Esophagus squamous epithelium (tissue), 5 donors: ENCODE data around the gene TUBA4B. TPM values are rescaled to one million over a fixed set of nuclear protein-coding genes. Genes with fewer than 3 reads are reported as not detected.

Source experiments
- DNase-seq: peaks from one replicate; lab custom pipeline; 2025; lab: John Stamatoyannopoulos, UW
- H3K27ac ChIP-seq, 4 donors: fragments of 200-600 bp; sonication (generic); one replicate each; pipeline ENCODE4 v1.5.1; 2016 to 2019; ENCODE audit warnings: mild to moderate bottlenecking in 1 of 4
- H3K27me3 ChIP-seq, 4 donors: fragments of 200-600 bp; sonication (generic); 1 replicate in 3 of 4; 2 replicates in 1 of 4; pipeline versions ENCODE4 v1.5.1 to v1.6.0; 2017 to 2021; ENCODE audit warnings: antibody characterized with exemption in 1 of 4
- H3K36me3 ChIP-seq, 3 donors: fragments of 200-600 bp; sonication (generic); one replicate each; pipeline ENCODE4 v1.5.1; 2016 to 2019
- H3K4me1 ChIP-seq, 3 donors: fragments of 200-600 bp; sonication (generic); one replicate each; pipeline ENCODE4 v1.5.1; 2017 to 2019
- H3K4me3 ChIP-seq, 4 donors: fragments of 200-600 bp; sonication (generic); 1 replicate in 3 of 4; 2 replicates in 1 of 4; pipeline ENCODE4 v1.5.1; 2016 to 2019; ENCODE audit warnings: mild to moderate bottlenecking in 2 of 4, moderate library complexity in 1 of 4
- H3K9me3 ChIP-seq, 3 donors: fragments of 200-600 bp; sonication (generic); one replicate each; pipeline ENCODE4 v1.5.1; 2016 to 2019
- CTCF ChIP-seq, 6 experiments: fragments of 450-650 bp in 4 of 6; fragments of 200-600 bp in 2 of 6; sonication (generic) in 2 of 6; IDR thresholded peaks; one replicate each; pipeline ENCODE4 v1.5.1; 2016 to 2019; ENCODE audit warnings: antibody characterized with exemption in 6 of 6, mild to moderate bottlenecking in 4 of 6, moderate library complexity in 4 of 6
- POLR2A ChIP-seq, 4 donors: fragments of 450-650 bp; IDR thresholded peaks; one replicate each; pipeline ENCODE4 v1.6.1; 2017; ENCODE audit warnings: antibody characterized with exemption in 4 of 4, mild to moderate bottlenecking in 4 of 4, moderate library complexity in 3 of 4
- WGBS, 2 donors: methylation state at CpG; one replicate each; pipeline ENCODE4 v1.1.5; 2018; 5-methylcytosine and 5-hydroxymethylcytosine counted together
- intact Hi-C: fragments of 100-400 bp; cut with DNase I; formaldehyde crosslinking; loops from one replicate; pipeline ENCODE4 v1.15.0; 2022
- total RNA-seq, 4 donors: library from RNA; depleted of rRNA; stranded (reverse); fragments of >200 nt; gene quantifications; one replicate each; pipeline ENCODE4 v1.1.0, GENCODE V29; 2016
- donor health status: DM: yes; HTN: yes; CAD: no.

The TUBA4B gene
- total RNA-seq, 4 donors from 2014 or later: not detected

DNA sequence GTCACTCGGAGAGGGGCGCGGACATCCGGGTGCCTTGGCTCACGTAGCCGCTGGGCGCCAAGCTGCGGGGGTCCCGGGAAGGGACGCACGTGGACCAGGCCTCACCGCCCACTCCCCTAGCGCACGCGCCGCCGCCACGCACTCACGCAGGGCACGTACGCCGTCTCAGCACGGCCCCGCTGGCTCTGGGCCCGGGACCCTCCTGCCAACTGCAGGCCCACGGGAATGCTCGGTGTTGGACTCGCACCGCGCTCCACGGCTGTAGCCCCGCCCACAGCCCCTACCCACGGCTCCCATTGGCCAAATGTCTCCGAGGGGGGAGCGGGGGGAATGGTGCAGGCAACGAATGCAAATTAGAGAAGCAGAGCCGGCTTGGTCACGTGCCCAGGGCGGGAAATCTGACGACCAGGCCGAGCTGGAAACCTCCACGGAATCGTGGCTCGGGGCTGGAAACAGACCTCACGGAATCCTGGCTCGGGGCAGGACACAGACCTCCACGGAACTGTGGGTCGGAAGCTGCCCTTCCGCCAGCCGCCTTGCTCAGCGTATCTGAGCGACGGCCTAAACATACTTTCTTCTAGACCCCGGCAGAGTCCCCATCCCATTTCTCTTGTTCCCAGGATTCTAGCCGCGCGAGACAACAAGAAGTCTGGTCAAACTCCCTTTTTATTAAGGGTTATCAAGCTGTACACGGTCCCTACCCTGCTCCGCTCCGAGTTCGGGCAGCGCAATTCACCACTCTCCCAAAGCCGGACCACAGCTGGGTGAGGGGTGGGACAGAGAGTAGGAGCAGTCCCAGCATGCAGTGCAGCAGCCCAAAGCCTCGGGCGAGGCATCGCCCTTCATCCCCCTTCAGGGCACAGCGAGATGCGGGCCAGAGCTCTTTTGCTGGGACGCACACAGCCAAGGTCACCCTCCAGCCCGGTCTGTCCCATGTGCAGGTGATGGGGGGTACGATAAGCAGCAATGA is 34.0 kb upstream of the TUBA4B start, which contains the start of gene ABCB6:
TSS of gene ABCB6 (minus strand) at position 227 of the 970 bp plus-strand sequence. CDS start 285 bp downstream, outside the sequence.
- peaks cover 21 to 46% (median 29%) of the 10 kb centered on the region in 3 donors for H3K4me1 ChIP-seq
- no peaks in the 10 kb centered on the region for H3K27me3 ChIP-seq
- H3K36me3 ChIP-seq: peaks cover 41 to 75% (median 44%) of the 10 kb centered on the region in 3 donors
- H3K27ac ChIP-seq: peak within 1 kb of the TSS; percentile 88 to 98 (median 95)
- peak; percentile 71 for DNase-seq
- intact Hi-C loops: loop anchor here (10.0 kb wide), 1 partner anchor 54 kb away; the partner anchor contains the start of gene NHEJ1
- H3K9me3 ChIP-seq: no peaks in the 10 kb centered on the region
- H3K4me3 ChIP-seq: peak within 1 kb of the TSS; percentile 47 to 77 (median 65)
- 6 to 34% methylated on average over 19 to 20 of the region's 71 CpGs for WGBS, 2 donors
- TF ChIP-seq CTCF (IDR thresholded peaks at IDR 0.05): no peak
- peak in 2 of 4 donors; percentile 20 to 74 for TF ChIP-seq POLR2A (IDR thresholded peaks at IDR 0.05)

GRCh38 chr2:219219784-219220532 is 33.1 kb upstream of the TUBA4B start:
- H3K9me3 ChIP-seq: no peaks in the 10 kb centered on the region
- H3K27me3 ChIP-seq: no peaks in the 10 kb centered on the region
- H3K27ac ChIP-seq: peak overlapping the region in 2 of 4 donors; percentile 93 to 98
- no peak for DNase-seq
- no peak overlapping the region for H3K4me3 ChIP-seq
- 80 to 85% methylated on average over 14 to 15 of the region's 18 CpGs for WGBS, 2 donors
- peaks cover 42 to 75% (median 50%) of the 10 kb centered on the region in 3 donors for H3K36me3 ChIP-seq
- intact Hi-C loops: loop anchor here (10.0 kb wide), 1 partner anchor 55 kb away; the partner anchor contains the start of gene NHEJ1
- peaks cover 21 to 46% (median 29%) of the 10 kb centered on the region in 3 donors for H3K4me1 ChIP-seq
- TF ChIP-seq POLR2A (IDR thresholded peaks at IDR 0.05) (no peak), CTCF (IDR thresholded peaks at IDR 0.05) (no peak)

DNA sequence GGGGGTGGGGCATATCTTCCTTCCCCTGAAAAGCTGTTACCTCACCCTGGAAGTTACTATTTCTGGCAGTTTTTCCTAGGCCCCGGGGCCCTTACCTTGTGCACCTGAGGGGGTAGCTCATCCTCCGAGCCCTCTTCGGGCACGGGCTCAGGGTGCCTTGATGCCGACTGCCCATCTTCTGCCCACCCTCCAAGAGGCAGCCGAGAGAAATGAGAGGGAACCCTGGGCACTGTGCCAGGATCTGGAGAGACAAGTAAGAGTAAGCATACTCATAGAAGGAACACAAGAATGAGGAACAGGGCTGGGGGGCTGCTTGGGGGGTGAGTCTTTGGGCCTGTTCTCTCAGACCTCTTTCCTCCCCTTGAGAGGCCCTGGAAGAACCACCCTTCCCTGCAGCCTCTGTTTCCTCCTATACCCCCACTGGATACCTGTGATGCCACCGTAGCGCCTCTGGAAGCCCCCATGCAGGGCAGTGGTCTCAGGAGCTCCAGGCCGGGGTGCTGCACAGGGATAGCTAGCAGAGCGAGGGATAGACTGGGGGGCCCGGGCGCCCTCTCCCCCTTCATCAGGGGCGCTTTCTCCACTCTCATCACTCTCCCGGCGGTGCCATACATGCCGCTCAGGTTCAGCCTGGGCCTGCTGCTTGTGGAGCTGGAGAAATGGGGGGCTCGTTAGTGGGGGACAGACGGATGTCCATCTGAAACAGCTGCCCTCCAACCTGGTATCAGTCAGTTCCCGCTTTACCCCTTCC is 32.2 kb upstream of the TUBA4B start:
- Histone ChIP-seq H3K27ac (no peak overlapping the region), H3K4me3 (no peak overlapping the region), H3K9me3 (no peaks in the 10 kb centered on the region), H3K4me1 (peaks cover 21 to 45% (median 29%) of the 10 kb centered on the region in 3 donors), H3K36me3 (peaks cover 49 to 75% (median 52%) of the 10 kb centered on the region in 3 donors), H3K27me3 (no peaks in the 10 kb centered on the region)
- intact Hi-C loops: no loop called here
- 96 to 98% methylated on average over 5 to 10 of the region's 19 CpGs for WGBS, 2 donors
- TF ChIP-seq CTCF (IDR thresholded peaks at IDR 0.05) (no peak), POLR2A (IDR thresholded peaks at IDR 0.05) (no peak)
- no peak for DNase-seq

DNA sequence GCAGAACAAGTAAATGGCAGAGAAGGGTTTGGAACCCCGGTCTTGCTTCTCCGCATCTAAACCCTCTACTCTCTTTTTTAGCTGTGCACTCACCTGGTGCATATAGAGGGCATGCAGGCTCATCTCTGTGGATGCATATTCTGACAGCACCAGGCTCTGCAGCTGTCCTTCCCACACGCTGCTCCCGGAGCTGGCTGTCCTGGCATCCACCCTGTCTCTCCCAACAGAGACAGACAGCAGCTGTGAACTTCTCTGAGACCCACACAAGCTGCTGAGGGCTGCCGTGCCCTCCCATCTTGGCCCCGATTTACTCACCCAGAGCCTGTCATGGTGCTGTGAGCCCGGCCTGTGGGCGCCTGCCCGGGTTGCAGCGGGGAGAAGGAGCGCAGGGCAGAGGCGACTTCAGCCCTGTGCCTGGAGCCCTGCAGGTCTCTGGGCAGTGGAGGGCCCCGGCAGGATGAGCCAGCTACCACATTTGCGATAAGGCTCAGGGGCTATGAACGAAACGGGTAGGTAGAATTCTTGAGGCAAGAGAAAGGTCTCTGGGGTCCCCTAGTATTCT is 31.0 kb upstream of the TUBA4B start:
- Histone ChIP-seq H3K4me3 (no peak overlapping the region), H3K36me3 (peaks cover 50 to 76% (median 50%) of the 10 kb centered on the region in 3 donors), H3K4me1 (peaks cover 14 to 37% (median 23%) of the 10 kb centered on the region in 3 donors), H3K27ac (no peak overlapping the region), H3K27me3 (no peaks in the 10 kb centered on the region), H3K9me3 (no peaks in the 10 kb centered on the region)
- no peak for TF ChIP-seq POLR2A (IDR thresholded peaks at IDR 0.05)
- TF ChIP-seq CTCF (IDR thresholded peaks at IDR 0.05): no peak
- intact Hi-C loops: no loop called here
- no peak for DNase-seq
- 86 to 90% methylated on average over 7 to 12 of the region's 16 CpGs for WGBS, 2 donors
